ENCODE data around the gene CDC42EP3. TPM values are rescaled to one million over a fixed set of nuclear protein-coding genes. Genes with fewer than 3 reads are reported as not detected.

The CDC42EP3 gene
- total and polyA plus RNA-seq, 9 donors, result 12.0 to 82.7 (median 27.6) TPM

DNA sequence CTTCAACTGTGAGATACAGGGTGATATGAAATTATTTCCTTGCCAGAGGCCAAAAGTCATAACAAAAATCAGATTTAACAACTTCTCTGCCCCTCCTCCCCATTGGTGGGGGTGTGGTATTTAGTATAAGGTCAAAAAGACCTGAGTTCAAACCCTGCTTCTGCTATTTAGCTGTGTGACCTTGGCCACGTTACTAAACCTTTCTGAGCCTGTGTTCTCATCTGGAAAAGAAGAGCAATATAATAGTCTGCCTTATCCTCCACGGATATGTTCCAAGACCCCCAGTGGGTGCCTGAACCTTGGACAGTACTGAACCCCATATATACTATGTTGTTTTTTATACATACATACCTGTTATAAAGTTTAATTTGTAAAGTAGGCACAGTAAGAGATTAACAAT lies 3.7 kb downstream of the CDC42EP3 start:
- H3K27ac ChIP-seq, result no peak overlapping the region
- no peak for DNase-seq
- H3K36me3 ChIP-seq, result no peaks in the 10 kb centered on the region
- peaks cover 3% of the 10 kb centered on the region for H3K4me1 ChIP-seq (ENCODE audit: insufficient read depth)
- H3K9me3 ChIP-seq, result no peaks in the 10 kb centered on the region
- 63 to 68% (median 65%) methylated on average over 2 of the region's 2 CpGs for WGBS, 3 donors
- no peaks in the 10 kb centered on the region for H3K27me3 ChIP-seq
- TF ChIP-seq EP300 (IDR thresholded peaks at IDR 0.05) (no peak), POLR2A (IDR thresholded peaks at IDR 0.05) (no peak)
- TF ChIP-seq, protein P1, sequence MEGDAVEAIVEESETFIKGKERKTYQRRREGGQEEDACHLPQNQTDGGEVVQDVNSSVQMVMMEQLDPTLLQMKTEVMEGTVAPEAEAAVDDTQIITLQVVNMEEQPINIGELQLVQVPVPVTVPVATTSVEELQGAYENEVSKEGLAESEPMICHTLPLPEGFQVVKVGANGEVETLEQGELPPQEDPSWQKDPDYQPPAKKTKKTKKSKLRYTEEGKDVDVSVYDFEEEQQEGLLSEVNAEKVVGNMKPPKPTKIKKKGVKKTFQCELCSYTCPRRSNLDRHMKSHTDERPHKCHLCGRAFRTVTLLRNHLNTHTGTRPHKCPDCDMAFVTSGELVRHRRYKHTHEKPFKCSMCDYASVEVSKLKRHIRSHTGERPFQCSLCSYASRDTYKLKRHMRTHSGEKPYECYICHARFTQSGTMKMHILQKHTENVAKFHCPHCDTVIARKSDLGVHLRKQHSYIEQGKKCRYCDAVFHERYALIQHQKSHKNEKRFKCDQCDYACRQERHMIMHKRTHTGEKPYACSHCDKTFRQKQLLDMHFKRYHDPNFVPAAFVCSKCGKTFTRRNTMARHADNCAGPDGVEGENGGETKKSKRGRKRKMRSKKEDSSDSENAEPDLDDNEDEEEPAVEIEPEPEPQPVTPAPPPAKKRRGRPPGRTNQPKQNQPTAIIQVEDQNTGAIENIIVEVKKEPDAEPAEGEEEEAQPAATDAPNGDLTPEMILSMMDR (IDR thresholded peaks at IDR 0.05), result no peak
- peak overlapping the region; percentile 96 for H3K4me3 ChIP-seq
- intact Hi-C loops (cut with DNase I), result no loop called here

DNA sequence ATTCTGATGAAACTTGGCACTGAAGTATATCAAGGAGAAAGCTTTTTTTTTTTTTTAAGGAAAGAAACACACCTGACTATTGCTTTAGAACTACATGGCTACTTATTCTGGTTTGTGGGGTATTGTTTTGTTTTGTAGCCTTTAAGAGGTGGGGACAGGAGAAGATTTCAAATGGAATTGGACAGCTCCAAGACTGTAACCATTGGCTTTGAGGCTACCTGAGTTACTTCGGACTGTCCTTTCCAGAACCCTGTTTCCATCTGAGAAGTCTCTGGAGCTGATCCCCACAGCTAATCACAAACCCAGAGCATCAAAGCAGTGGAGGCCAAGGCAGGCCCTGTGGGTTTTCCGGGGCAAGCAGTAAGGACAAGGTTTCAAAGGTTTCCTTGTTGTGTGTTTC lies 4.7 kb downstream of the CDC42EP3 start:
- DNase-seq, result no peak
- Histone ChIP-seq H3K27me3 (no peaks in the 10 kb centered on the region), H3K36me3 (no peaks in the 10 kb centered on the region), H3K9me3 (no peaks in the 10 kb centered on the region), H3K27ac (no peak overlapping the region), H3K4me3 (no peak overlapping the region), H3K4me1 (ENCODE audit: insufficient read depth) (peaks cover 3% of the 10 kb centered on the region)
- 69 to 88% (median 85%) methylated on average over 2 of the region's 2 CpGs for WGBS, 3 donors
- TF ChIP-seq, protein P1 (IDR thresholded peaks at IDR 0.05), result no peak
- TF ChIP-seq POLR2A (IDR thresholded peaks at IDR 0.05) (no peak), EP300 (IDR thresholded peaks at IDR 0.05) (no peak)
- intact Hi-C loops (cut with DNase I), result no loop called here

DNA sequence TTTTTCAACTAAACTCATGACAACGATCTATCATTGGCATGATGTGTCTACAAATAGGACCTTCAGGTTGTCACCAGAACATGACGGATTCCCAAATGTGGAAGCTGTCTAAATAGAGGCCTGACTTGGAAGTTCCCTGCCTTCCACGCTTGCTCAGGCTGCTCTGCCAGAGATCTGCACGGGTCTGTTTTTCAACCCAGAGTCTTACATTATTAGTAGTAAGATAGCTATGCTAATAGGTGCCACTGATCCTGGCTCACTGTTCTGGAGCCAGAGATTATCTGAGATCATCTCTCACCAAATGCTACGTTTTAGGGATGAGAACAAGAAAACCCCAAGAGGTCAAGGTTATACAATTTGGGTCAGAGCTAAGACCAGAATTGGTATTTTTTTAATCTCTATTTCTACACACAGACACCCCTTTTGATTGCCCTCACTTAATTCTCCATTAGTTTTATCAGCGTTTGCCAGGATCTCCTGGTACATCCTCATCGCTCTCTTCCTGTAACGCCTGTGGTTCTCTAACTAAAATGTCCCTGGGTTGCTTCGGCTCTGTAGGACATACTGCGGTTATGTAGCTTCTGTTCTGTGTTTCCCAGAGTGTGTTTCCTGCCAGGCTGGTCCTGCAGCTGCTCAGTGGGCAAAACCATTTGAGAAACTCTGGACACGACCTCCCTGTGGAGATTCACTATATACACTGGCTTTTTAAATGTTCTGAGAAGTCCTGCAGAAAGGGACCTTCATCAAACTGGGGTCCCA lies 5.7 kb downstream of the CDC42EP3 start:
- H3K36me3 ChIP-seq, result no peaks in the 10 kb centered on the region
- H3K9me3 ChIP-seq, result no peaks in the 10 kb centered on the region
- intact Hi-C loops (cut with DNase I), result no loop called here
- no peaks in the 10 kb centered on the region for H3K27me3 ChIP-seq
- TF ChIP-seq POLR2A (IDR thresholded peaks at IDR 0.05), result no peak
- TF ChIP-seq, protein P1 (IDR thresholded peaks at IDR 0.05), result no peak
- no peak for TF ChIP-seq EP300 (IDR thresholded peaks at IDR 0.05)
- peaks cover 3% of the 10 kb centered on the region for H3K4me1 ChIP-seq (ENCODE audit: insufficient read depth)
- 67 to 76% (median 68%) methylated on average over 11 of the region's 11 CpGs for WGBS, 3 donors
- H3K27ac ChIP-seq, result no peak overlapping the region
- no peak for DNase-seq
- H3K4me3 ChIP-seq, result peak overlapping the region; percentile 3

DNA sequence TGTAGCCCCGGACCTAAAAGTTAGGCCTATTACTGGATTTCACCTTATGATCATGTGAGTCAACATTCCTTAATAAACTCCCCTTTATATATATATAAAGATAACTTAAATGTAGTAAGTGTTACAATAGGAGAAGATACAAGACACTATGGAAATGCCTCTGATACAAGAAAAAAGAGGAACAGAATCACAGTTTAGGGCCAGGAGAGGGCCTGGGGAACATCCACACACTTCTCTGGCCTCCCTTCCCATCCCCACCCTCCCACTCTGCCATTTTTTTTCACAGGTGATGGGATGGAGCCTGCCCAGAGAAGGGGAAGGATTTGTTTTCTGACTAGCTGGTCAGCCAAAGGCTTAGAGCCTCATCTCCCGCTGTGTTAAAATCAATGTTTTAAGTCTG lies 6.4 kb downstream of the CDC42EP3 start:
- no peak overlapping the region for H3K27ac ChIP-seq
- 63 to 76% (median 65%) methylated on average over 2 of the region's 2 CpGs for WGBS, 3 donors
- no peaks in the 10 kb centered on the region for H3K9me3 ChIP-seq
- H3K36me3 ChIP-seq, result no peaks in the 10 kb centered on the region
- H3K4me1 ChIP-seq (ENCODE audit: insufficient read depth), result peaks cover 3% of the 10 kb centered on the region
- intact Hi-C loops (cut with DNase I), result no loop called here
- no peak for TF ChIP-seq EP300 (IDR thresholded peaks at IDR 0.05)
- TF ChIP-seq, protein P1 (IDR thresholded peaks at IDR 0.05), result no peak
- TF ChIP-seq POLR2A (IDR thresholded peaks at IDR 0.05), result no peak
- H3K27me3 ChIP-seq, result no peaks in the 10 kb centered on the region
- no peak for DNase-seq
- H3K4me3 ChIP-seq, result no peak overlapping the region
